Measurements from ENCODE around the gene MBLAC1.

- TF ChIP-seq CTCF (IDR thresholded peaks at IDR 0.05): no peak
- TF ChIP-seq POLR2A (IDR thresholded peaks at IDR 0.05; ENCODE audit: low read depth): no peak
- no peak for TF ChIP-seq POLR2AphosphoS5 (IDR thresholded peaks at IDR 0.05)
- no peak for TF ChIP-seq EP300 (IDR thresholded peaks at IDR 0.05)
Measured at GRCh38 chr7:100124301-100125230, 2.2 kb upstream of the MBLAC1 start.
